Colonic mucosa (tissue), 4 donors: ENCODE results near the gene TOR3A. TPM values are rescaled to one million over a fixed set of nuclear protein-coding genes. Genes with fewer than 3 reads are reported as not detected.

Source experiments
- DNase-seq: peaks from one replicate; pipeline ENCODE4 v3.0.0-alpha.2; 2020
- H3K27ac ChIP-seq: fragments of 200-600 bp; one replicate; pipeline ENCODE4 v1.8.0; 2021
- H3K27me3 ChIP-seq: fragments of 200-600 bp; one replicate; pipeline ENCODE4 v1.8.0; 2021
- H3K36me3 ChIP-seq: fragments of 200-600 bp; one replicate; pipeline ENCODE4 v1.8.0; 2021
- H3K4me1 ChIP-seq: fragments of 200-600 bp; one replicate; pipeline ENCODE4 v1.8.0; 2021; ENCODE audit warnings: mild to moderate bottlenecking
- H3K4me3 ChIP-seq: fragments of 200-600 bp; one replicate; pipeline ENCODE4 v1.8.0; 2021
- H3K9ac ChIP-seq, 2 donors: one replicate each; pipeline ENCODE4 v1.7.0; 2013; ENCODE audit warnings: control low read depth in 2 of 2, low read depth in 2 of 2, low read length in 2 of 2
- H3K9me3 ChIP-seq: fragments of 200-600 bp; one replicate; pipeline ENCODE4 v1.8.0; 2021
- CTCF ChIP-seq: fragments of 200-600 bp; IDR thresholded peaks from one replicate; pipeline ENCODE4 v1.8.0; 2022; ENCODE audit warnings: antibody characterized with exemption, mild to moderate bottlenecking
- intact Hi-C: fragments of 100-400 bp; cut with DNase I; formaldehyde crosslinking; loops from one replicate; pipeline ENCODE4 v1.14.1; 2022
- total RNA-seq, 2 donors: library from RNA; stranded (reverse); fragmentation: NEBNext Ultra II Directional in 1 of 2; extraction: Animal tissue kit (Norgen Biotek cat#: 25700) in 1 of 2; gene quantifications; one replicate each; pipeline ENCODE4 v1.2.1, GENCODE V29; 2021
- donor health status: healthy.
- donor health status: DM: no; HTN: no; CAD: no.
- donor health status: DM: no; HTN: no; CAD: no.

The TOR3A gene
- total RNA-seq, 2 donors from 2014 or later = 21.6 to 41.1 TPM

GRCh38 chr1:179092896-179093461 is 11.1 kb downstream of the TOR3A start:
- Histone ChIP-seq H3K4me3 (no peak overlapping the region), H3K36me3 (peaks cover 5% of the 10 kb centered on the region), H3K9me3 (no peaks in the 10 kb centered on the region), H3K4me1 (no peaks in the 10 kb centered on the region), H3K27me3 (no peaks in the 10 kb centered on the region), H3K9ac (no peak overlapping the region), H3K27ac (no peak overlapping the region)
- DNase-seq = no peak
- TF ChIP-seq CTCF = no peak
- intact Hi-C loops = no loop called here

GRCh38 chr1:179094818-179095217 is 12.9 kb downstream of the TOR3A start:
- Histone ChIP-seq H3K4me1 (no peaks in the 10 kb centered on the region), H3K27me3 (no peaks in the 10 kb centered on the region), H3K9me3 (no peaks in the 10 kb centered on the region), H3K36me3 (peaks cover 5% of the 10 kb centered on the region), H3K27ac (no peak overlapping the region), H3K4me3 (no peak overlapping the region), H3K9ac (no peak overlapping the region)
- intact Hi-C loops = no loop called here
- DNase-seq = no peak
- TF ChIP-seq CTCF = no peak

- H3K27me3 ChIP-seq = no peaks in the 10 kb centered on the region
- intact Hi-C loops = no loop called here
- H3K9ac ChIP-seq = no peak overlapping the region
- no peak overlapping the region for H3K27ac ChIP-seq
- no peaks in the 10 kb centered on the region for H3K9me3 ChIP-seq
- H3K4me1 ChIP-seq = no peaks in the 10 kb centered on the region
- no peak overlapping the region for H3K4me3 ChIP-seq
- no peak for TF ChIP-seq CTCF
- DNase-seq = no peak
- peaks cover 5% of the 10 kb centered on the region for H3K36me3 ChIP-seq
Measured at GRCh38 chr1:179095377-179095776, 13.5 kb downstream of the TOR3A start.

DNA sequence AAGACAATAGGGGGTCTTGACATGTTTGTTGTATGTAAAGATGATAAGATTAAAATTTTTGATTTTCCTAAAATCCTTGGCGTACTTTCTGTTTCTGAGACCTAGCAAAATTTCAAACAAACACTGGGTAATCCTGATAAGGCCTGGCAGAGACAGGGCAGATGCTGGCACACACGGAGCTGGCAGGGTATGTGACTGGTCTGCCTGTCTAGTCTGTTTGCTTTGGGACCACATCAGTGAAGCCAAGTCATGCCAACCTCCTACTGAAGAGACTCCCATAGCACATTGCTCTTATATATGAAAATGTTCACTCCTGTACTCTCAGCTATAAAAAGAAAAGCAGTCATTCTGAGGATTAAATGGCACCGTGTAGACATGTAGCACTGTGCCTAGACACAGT is 14.1 kb downstream of the TOR3A start:
- intact Hi-C loops = no loop called here
- Histone ChIP-seq H3K36me3 (peaks cover 5% of the 10 kb centered on the region), H3K9ac (no peak overlapping the region), H3K4me1 (no peaks in the 10 kb centered on the region), H3K9me3 (no peaks in the 10 kb centered on the region), H3K4me3 (no peak overlapping the region), H3K27me3 (no peaks in the 10 kb centered on the region), H3K27ac (no peak overlapping the region)
- no peak for TF ChIP-seq CTCF
- DNase-seq = no peak

- no peak overlapping the region for H3K27ac ChIP-seq
- no peak overlapping the region for H3K9ac ChIP-seq
- H3K27me3 ChIP-seq = no peaks in the 10 kb centered on the region
- TF ChIP-seq CTCF = no peak
- H3K9me3 ChIP-seq = no peaks in the 10 kb centered on the region
- no peak for DNase-seq
- no peaks in the 10 kb centered on the region for H3K4me1 ChIP-seq
- no peak overlapping the region for H3K4me3 ChIP-seq
- H3K36me3 ChIP-seq = peaks cover 5% of the 10 kb centered on the region
- intact Hi-C loops = no loop called here
Measured at GRCh38 chr1:179099891-179100290, 18.0 kb downstream of the TOR3A start.
